Vagina (tissue), 2 donors: ENCODE measurements around the gene TSPAN6.

ENCODE experiments used
- CTCF ChIP-seq, 3 experiments: fragments of 450-650 bp in 2 of 3; fragments of 200-600 bp in 1 of 3; sonication (generic) in 1 of 3; IDR thresholded peaks; one replicate each; pipeline ENCODE4 v1.5.1; 2017 to 2019; ENCODE audit warnings: antibody characterized with exemption in 3 of 3, mild to moderate bottlenecking in 2 of 3, moderate library complexity in 2 of 3
- POLR2A ChIP-seq, 2 donors: fragments of 450-650 bp; IDR thresholded peaks; one replicate each; pipeline ENCODE4 v1.6.1; 2017; ENCODE audit warnings: antibody characterized with exemption in 2 of 2, mild to moderate bottlenecking in 2 of 2, moderate library complexity in 2 of 2

DNA sequence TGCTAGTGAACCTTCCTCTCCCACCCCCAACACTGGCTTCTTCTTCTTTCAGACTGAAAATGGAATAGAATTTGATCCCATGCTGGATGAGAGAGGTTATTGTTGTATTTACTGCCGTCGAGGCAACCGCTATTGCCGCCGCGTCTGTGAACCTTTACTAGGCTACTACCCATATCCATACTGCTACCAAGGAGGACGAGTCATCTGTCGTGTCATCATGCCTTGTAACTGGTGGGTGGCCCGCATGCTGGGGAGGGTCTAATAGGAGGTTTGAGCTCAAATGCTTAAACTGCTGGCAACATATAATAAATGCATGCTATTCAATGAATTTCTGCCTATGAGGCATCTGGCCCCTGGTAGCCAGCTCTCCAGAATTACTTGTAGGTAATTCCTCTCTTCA is 37.1 kb downstream of the TSPAN6 start:
- TF ChIP-seq CTCF (IDR thresholded peaks at IDR 0.05) = no peak
- TF ChIP-seq POLR2A (IDR thresholded peaks at IDR 0.05) = no peak
